GM10266 (cell line): ENCODE results near the gene SMC5.
"Not testable (repeated sequence)": the region's sequence is repeated elsewhere in the genome, so short reads cannot be mapped to it uniquely, and the experiment has no call there.

Experiments used
- DNase-seq: peaks from one replicate; pipeline ENCODE4 v3.0.0; 2012; ENCODE audit errors: extremely low spot score
- TF ChIP-seq, protein P1 (sequence below): IDR thresholded peaks from 2 replicates; pipeline ENCODE4 v1.5.1; 2012; ENCODE audit warnings: mild to moderate bottlenecking, low read depth; ENCODE audit not compliant: control insufficient read depth, insufficient read depth; ENCODE audit errors: missing control alignments

Gene SMC5

DNA sequence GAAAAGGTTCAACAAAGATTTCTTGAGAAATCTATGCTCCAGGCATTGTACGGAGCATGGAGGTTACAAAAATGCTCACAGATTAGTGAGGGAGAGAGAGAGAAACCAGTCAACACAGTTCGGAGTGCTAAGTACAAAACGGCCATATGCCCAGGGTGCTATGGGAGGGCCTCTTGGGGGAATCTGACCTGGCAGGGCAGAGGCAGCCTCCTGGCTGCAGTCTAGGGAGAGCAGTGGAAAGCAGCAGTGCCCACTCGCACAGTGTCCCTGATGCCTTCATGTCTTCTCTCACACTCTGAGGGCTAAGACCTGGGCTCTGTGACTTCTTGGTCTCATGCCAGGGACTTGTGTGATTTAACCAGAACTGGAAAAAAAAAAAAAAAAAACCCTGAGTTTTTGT, 29.8 kb upstream of the SMC5 start:
- no peak for DNase-seq
- TF ChIP-seq, protein P1, sequence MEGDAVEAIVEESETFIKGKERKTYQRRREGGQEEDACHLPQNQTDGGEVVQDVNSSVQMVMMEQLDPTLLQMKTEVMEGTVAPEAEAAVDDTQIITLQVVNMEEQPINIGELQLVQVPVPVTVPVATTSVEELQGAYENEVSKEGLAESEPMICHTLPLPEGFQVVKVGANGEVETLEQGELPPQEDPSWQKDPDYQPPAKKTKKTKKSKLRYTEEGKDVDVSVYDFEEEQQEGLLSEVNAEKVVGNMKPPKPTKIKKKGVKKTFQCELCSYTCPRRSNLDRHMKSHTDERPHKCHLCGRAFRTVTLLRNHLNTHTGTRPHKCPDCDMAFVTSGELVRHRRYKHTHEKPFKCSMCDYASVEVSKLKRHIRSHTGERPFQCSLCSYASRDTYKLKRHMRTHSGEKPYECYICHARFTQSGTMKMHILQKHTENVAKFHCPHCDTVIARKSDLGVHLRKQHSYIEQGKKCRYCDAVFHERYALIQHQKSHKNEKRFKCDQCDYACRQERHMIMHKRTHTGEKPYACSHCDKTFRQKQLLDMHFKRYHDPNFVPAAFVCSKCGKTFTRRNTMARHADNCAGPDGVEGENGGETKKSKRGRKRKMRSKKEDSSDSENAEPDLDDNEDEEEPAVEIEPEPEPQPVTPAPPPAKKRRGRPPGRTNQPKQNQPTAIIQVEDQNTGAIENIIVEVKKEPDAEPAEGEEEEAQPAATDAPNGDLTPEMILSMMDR, result no peak

DNA sequence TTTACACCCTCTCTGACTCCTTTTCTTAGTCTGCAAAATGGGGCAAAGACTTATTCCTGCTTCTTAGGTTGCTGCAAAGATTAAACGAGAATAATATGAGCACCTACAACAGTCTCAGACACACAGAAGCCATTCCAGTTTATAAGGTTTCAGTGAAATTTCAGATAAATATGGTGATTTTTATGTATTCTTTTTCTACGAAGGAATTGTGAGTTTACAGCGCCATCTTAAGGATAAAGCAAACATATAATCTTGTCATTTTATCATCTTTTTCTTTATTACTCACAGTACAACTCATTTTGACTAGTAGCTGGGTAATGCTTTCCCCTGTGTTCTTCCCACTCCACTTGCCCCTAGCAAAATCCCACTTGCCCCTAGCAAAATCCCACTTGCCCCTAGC, 29.2 kb upstream of the SMC5 start:
- no peak for DNase-seq
- TF ChIP-seq, protein P1, result peak; percentile 12

DNA sequence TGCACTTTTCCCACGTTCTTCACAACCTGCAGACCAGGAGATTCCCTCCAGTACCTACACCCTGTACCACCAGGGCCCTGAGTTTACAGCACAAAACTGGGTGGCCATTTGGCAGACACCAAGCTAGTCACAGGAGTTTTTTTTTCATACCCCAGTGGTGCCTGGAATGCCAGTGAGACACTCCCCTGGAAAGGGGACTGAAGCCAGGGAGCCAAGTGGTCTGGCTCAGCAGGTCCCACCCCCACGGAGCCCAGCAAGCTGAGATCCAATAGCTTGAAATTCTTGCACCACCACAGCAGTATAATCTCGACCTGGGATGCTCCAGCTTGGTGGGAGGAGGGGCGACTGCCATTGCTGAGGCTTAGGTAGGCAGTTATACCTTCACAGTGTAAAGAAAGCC, 26.3 kb upstream of the SMC5 start:
- no peak for DNase-seq
- TF ChIP-seq, protein P1, result no peak

DNA sequence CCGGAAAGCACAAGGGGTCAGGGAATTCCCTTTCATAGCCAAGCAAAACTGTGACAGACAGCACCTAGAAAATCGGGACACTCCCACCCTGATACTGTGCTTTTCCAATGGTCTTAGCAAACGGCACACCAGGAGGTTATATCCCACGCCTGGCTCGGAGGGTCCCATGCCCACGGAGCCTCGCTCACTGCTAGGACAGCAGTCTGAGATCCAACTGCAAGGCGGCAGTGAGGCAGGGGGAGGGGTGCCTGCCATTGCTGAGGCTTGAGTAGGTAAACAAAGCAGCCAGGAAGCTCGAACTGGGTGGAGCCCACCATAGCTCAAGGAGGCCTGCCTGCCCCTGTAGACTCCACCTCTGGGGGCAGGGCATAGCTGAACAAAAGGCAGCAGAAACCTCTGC, 24.6 kb upstream of the SMC5 start:
- DNase-seq, result not testable (repeated sequence)

DNA sequence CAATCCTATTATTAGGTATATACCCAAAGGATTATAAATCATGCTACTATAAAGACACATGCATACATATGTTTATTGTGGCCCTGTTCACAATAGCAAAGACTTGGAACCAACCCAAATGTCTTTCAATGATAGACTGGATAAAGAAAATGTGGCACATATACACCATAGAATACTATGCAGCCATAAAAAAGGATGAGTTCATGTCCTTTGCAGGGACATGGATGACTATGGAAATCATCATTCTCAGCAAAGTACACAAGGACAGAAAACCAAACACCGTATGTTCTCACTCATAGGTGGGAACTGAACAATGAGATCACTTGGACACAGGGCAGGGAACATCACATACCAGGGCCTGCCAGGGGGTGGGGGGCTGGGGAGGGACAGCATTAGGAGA, 12.8 kb upstream of the SMC5 start:
- not testable (repeated sequence) for DNase-seq

DNA sequence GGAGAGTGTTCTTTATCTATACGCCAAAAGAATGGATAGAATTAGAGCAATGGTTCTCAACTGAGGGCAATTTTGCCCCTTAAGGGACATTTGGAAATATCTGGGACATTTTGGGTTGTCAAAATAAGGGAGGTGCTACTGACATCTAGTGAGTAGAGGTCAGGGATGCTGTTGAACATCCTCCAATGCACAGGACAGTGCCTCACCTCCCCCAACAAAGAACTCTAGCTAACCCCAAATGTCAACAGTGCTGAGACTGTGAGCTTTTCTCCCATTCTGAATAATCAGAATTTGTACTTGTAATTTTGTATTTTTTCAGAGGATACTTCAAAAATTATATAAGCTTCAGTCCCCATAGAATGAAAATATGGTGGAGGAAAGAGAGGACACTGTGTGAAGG, 8.6 kb upstream of the SMC5 start:
- TF ChIP-seq, protein P1, result no peak
- DNase-seq, result no peak

DNA sequence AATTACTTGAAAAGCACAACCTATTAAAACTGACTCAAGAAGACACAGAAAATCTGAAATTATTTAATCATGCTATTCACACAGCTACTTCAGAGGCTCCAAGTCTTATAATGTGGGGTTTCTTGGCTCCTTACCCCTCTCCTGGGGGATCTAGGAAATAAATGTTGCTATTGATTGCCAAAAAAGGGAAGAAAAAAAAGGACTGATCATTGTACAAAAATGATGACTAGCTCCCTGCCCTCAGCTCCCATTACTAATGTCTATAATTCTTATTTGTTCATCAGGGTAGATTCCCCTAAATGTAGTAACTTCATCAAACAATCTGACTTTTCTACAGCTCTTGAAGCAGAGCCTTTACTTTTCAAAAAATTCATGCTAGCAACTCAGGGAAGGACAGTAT, 3.3 kb upstream of the SMC5 start:
- TF ChIP-seq, protein P1, result no peak
- no peak for DNase-seq

DNA sequence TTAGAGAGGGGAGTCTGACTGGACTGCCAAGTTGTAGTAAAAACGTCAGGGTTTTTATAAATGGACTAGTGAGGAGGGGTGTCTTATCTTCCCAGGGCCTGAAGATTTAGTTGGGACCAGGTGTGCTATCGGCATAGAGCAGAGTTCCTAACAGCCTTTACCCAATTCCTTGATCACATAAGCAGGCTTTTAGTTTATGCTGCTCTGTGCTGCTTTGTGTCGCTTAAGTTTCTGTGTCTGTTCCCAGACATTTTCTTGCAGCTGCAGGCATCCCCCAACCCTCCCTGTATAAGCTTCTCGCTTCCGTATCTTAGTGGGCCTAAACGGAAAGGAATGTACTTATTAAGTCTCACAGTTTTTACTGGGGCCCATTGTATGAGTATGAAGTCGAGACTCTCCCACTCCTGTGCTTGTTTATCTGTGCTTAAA, 2.6 kb upstream of the SMC5 start:
- TF ChIP-seq, protein P1, result no peak
- no peak for DNase-seq
